Stomach (tissue), 9 donors: Measurements from ENCODE around the gene C11orf58. TPM values are rescaled to one million over a fixed set of nuclear protein-coding genes. Genes with fewer than 3 reads are reported as not detected.
A peak's percentile ranks its signal among the peaks of the same experiment; 100 is the strongest.

ENCODE experiments used
- DNase-seq, 2 donors: peaks; one replicate each; pipeline versions ENCODE4 v3.0.0 to v3.0.0-alpha.2; 2013 to 2019
- H3K27ac ChIP-seq, 5 donors: fragments of 200-600 bp in 4 of 5; sonication (generic) in 4 of 5; one replicate each; pipeline ENCODE4 v1.5.1; 2013 to 2019; ENCODE audit warnings: mild to moderate bottlenecking in 1 of 5, moderate library complexity in 1 of 5
- H3K27me3 ChIP-seq, 3 donors: fragments of 200-600 bp; sonication (generic); one replicate each; pipeline ENCODE4 v1.5.1; 2017 to 2019; ENCODE audit warnings: mixed run types in 1 of 3
- H3K36me3 ChIP-seq, 4 donors: fragments of 200-600 bp; sonication (generic); 1 replicate in 3 of 4; 2 replicates in 1 of 4; pipeline ENCODE4 v1.5.1; 2016 to 2019
- H3K4me1 ChIP-seq, 4 donors: fragments of 200-600 bp; sonication (generic); one replicate each; pipeline ENCODE4 v1.5.1; 2016 to 2019
- H3K4me3 ChIP-seq, 4 donors: fragments of 200-600 bp; sonication (generic) in 3 of 4; one replicate each; pipeline ENCODE4 v1.5.1; 2016 to 2019; ENCODE audit warnings: mild to moderate bottlenecking in 1 of 4
- H3K9me3 ChIP-seq, 4 donors: fragments of 200-600 bp; sonication (generic); one replicate each; pipeline ENCODE4 v1.5.1; 2016 to 2019
- EP300 ChIP-seq: sonication (generic); formaldehyde crosslinking; IDR thresholded peaks from one replicate; pipeline ENCODE4 v1.6.1; 2017; ENCODE audit warnings: antibody characterized with exemption
- POLR2A ChIP-seq, 4 donors: fragments of 450-650 bp; IDR thresholded peaks; one replicate each; pipeline ENCODE4 v1.6.1; 2016; ENCODE audit warnings: antibody characterized with exemption in 4 of 4, control low read depth in 2 of 4, mild to moderate bottlenecking in 1 of 4, moderate library complexity in 1 of 4
- POLR2AphosphoS5 ChIP-seq, 3 donors: sonication (generic); formaldehyde crosslinking; IDR thresholded peaks; one replicate each; pipeline ENCODE4 v1.6.1; 2016; ENCODE audit warnings: antibody characterized with exemption in 3 of 3
- WGBS, 5 donors: extraction: QIAGEN DNeasy Blood & Tissue Kit in 3 of 5; methylation state at CpG; one replicate each; pipeline versions ENCODE4 v1.1.5 to v1.1.7; 2013 to 2018; 5-methylcytosine and 5-hydroxymethylcytosine counted together
- intact Hi-C: fragments of 100-400 bp; cut with DNase I; formaldehyde crosslinking; loops from one replicate; pipeline ENCODE4 v1.15.1; 2023; ENCODE audit warnings: low total_unique reads
- polyA plus RNA-seq, 3 donors: library from polyadenylated mRNA; stranded (reverse); fragments of 200-250 nt; gene quantifications; one replicate each; pipeline ENCODE4 v1.2.3, GENCODE V29; 2013
- total RNA-seq, 5 donors: library from RNA; depleted of rRNA; stranded (reverse); fragments of >200 nt; gene quantifications; one replicate each; pipeline versions ENCODE4 v1.1.0 to v1.2.3, GENCODE V29; 2014 to 2016
- TF ChIP-seq, protein P1 (sequence below), 7 experiments: fragments of 450-650 bp in 4 of 7; fragments of 200-600 bp in 3 of 7; sonication (generic) in 3 of 7; IDR thresholded peaks; one replicate each; pipeline ENCODE4 v1.5.1; 2016 to 2019; ENCODE audit warnings: antibody characterized with exemption in 7 of 7, control low read depth in 2 of 7, mild to moderate bottlenecking in 1 of 7
- donor health status: healthy with polysubstance abuse.
- donor health status: Bipolar disorder and iron deficiency.
- donor health status: healthy.

C11orf58 gene
- total and polyA plus RNA-seq, 8 donors: 86.2 to 336 (median 132) TPM

- Histone ChIP-seq H3K9me3 (no peaks in the 10 kb centered on the region), H3K36me3 (peaks cover 0 to 49% (median 42%) of the 10 kb centered on the region in 4 donors), H3K4me1 (peaks cover 7 to 51% (median 11%) of the 10 kb centered on the region in 4 donors), H3K27ac (peak overlapping the region in 1 of 5 donors; percentile 62), H3K27me3 (no peaks in the 10 kb centered on the region), H3K4me3 (no peak overlapping the region)
- intact Hi-C loops: no loop called here
- TF ChIP-seq POLR2A (IDR thresholded peaks at IDR 0.05): no peak
- no peak for TF ChIP-seq POLR2AphosphoS5 (IDR thresholded peaks at IDR 0.05)
- TF ChIP-seq, protein P1, sequence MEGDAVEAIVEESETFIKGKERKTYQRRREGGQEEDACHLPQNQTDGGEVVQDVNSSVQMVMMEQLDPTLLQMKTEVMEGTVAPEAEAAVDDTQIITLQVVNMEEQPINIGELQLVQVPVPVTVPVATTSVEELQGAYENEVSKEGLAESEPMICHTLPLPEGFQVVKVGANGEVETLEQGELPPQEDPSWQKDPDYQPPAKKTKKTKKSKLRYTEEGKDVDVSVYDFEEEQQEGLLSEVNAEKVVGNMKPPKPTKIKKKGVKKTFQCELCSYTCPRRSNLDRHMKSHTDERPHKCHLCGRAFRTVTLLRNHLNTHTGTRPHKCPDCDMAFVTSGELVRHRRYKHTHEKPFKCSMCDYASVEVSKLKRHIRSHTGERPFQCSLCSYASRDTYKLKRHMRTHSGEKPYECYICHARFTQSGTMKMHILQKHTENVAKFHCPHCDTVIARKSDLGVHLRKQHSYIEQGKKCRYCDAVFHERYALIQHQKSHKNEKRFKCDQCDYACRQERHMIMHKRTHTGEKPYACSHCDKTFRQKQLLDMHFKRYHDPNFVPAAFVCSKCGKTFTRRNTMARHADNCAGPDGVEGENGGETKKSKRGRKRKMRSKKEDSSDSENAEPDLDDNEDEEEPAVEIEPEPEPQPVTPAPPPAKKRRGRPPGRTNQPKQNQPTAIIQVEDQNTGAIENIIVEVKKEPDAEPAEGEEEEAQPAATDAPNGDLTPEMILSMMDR (IDR thresholded peaks at IDR 0.05): no peak
- no peak for TF ChIP-seq EP300
- WGBS, 5 donors: 65 to 79% (median 71%) methylated on average over 8 of the region's 8 CpGs
- peak in 1 of 2 donors; percentile 48 for DNase-seq
Observed at GRCh38 chr11:16805938-16806337, 67.5 kb downstream of the C11orf58 start.

- TF ChIP-seq POLR2AphosphoS5 (IDR thresholded peaks at IDR 0.05): no peak
- no peak for TF ChIP-seq POLR2A (IDR thresholded peaks at IDR 0.05)
- no peak for TF ChIP-seq EP300
- TF ChIP-seq, protein P1 (IDR thresholded peaks at IDR 0.05): no peak
- intact Hi-C loops: no loop called here
- Histone ChIP-seq H3K4me1 (peaks cover 7 to 54% (median 11%) of the 10 kb centered on the region in 4 donors), H3K9me3 (no peaks in the 10 kb centered on the region), H3K27me3 (no peaks in the 10 kb centered on the region), H3K27ac (peak overlapping the region in 2 of 5 donors; percentile 18 to 62), H3K36me3 (peaks cover 0 to 49% (median 38%) of the 10 kb centered on the region in 4 donors), H3K4me3 (no peak overlapping the region)
- WGBS, 5 donors: 59 to 69% (median 67%) methylated on average over 11 of the region's 11 CpGs
- DNase-seq: peak in 1 of 2 donors; percentile 44
Observed at GRCh38 chr11:16806791-16807190, 68.3 kb downstream of the C11orf58 start.

GRCh38 chr11:16807306-16807705, 68.9 kb downstream of the C11orf58 start:
- peaks cover 0 to 47% (median 37%) of the 10 kb centered on the region in 4 donors for H3K36me3 ChIP-seq
- H3K27ac ChIP-seq: peak overlapping the region in 2 of 5 donors; percentile 18 to 62
- H3K27me3 ChIP-seq: no peaks in the 10 kb centered on the region
- peaks cover 7 to 54% (median 11%) of the 10 kb centered on the region in 4 donors for H3K4me1 ChIP-seq
- WGBS, 5 donors: 52 to 72% (median 70%) methylated on average over 3 of the region's 3 CpGs
- DNase-seq: no peak
- H3K9me3 ChIP-seq: no peaks in the 10 kb centered on the region
- no peak overlapping the region for H3K4me3 ChIP-seq
- no peak for TF ChIP-seq POLR2A (IDR thresholded peaks at IDR 0.05)
- TF ChIP-seq POLR2AphosphoS5 (IDR thresholded peaks at IDR 0.05): no peak
- TF ChIP-seq EP300: no peak
- TF ChIP-seq, protein P1 (IDR thresholded peaks at IDR 0.05): no peak
- intact Hi-C loops: no loop called here
